Measurements from ENCODE around the gene PIERCE2.

- no peak for TF ChIP-seq TAF1 (IDR thresholded peaks at IDR 0.05; ENCODE audit: low read depth)
- no peak for TF ChIP-seq TEAD4 (IDR thresholded peaks at IDR 0.05)
Observed at GRCh38 chr15:55387027-55387426, 21.3 kb upstream of the PIERCE2 start.

Measured in Ishikawa (cell line).